GM12878 (cell line): ENCODE results near the gene AGR3. TPM values are rescaled to one million over a fixed set of nuclear protein-coding genes. Genes with fewer than 3 reads are reported as not detected.

Experiments
- ATAC-seq: fragments of 200-7000 bp; cut with Tn5 transposase; 3 replicates; pipeline ENCODE4 v1.9.1; 2020; ENCODE audit warnings: mild to moderate bottlenecking, moderate library complexity
- BruUV-seq: library from RNA; stranded (reverse); fragments of 400-500 nt; replicated peaks from 2 replicates; lab custom pipeline; 2021; lab: Mats Ljungman, UMichigan
- CTCF ChIA-PET: fragments of 300-600 bp; sonication (Branson Sonifier 250); formaldehyde crosslinking; extraction: SDS; loops from one replicate; lab custom pipeline; 2021; ENCODE audit warnings: inconsistent platforms; lab: Yijun Ruan, JAX
- POLR2A ChIA-PET: fragments of 350-600 bp; formaldehyde crosslinking; extraction: SDS; loops from one replicate; lab custom pipeline; 2021; ENCODE audit warnings: inconsistent platforms; lab: Charles Lee
- RAD21 ChIA-PET: fragments of 300-600 bp; sonication (Branson Sonifier 250); formaldehyde crosslinking; loops from one replicate; lab custom pipeline; 2023; ENCODE audit warnings: antibody characterized with exemption; ENCODE audit not compliant: unreplicated experiment; lab: Charles Lee
- SMC1A ChIA-PET: fragments of 300-600 bp; sonication (Branson Sonifier 250); formaldehyde crosslinking; loops from one replicate; lab custom pipeline; 2023; ENCODE audit not compliant: unreplicated experiment, uncharacterized antibody; lab: Charles Lee
- DNase-seq: peaks from one replicate; pipeline ENCODE4 v3.0.0-alpha.2; 2011; ENCODE audit warnings: low read depth, low spot score
- FAIRE-seq: peaks from 3 replicates; lab custom pipeline; 2011; peaks lifted over from hg19 to GRCh38; lab: Jason Lieb, UNC
- H2AFZ ChIP-seq: 2 replicates; pipeline ENCODE4 v1.6.0; 2011; ENCODE audit warnings: low read depth, low read length, control low read depth; ENCODE audit not compliant: control insufficient read depth
- H3K27ac ChIP-seq: 2 replicates; pipeline ENCODE4 v1.5.1; 2011; ENCODE audit warnings: control low read depth; ENCODE audit not compliant: control insufficient read depth, insufficient read depth
- H3K27me3 ChIP-seq, 2 experiments: replicated peaks in 1 of 2; 2 replicates each; pipeline versions ENCODE4 v1.6.0 to v1.6.1; 2011; ENCODE audit warnings: low read length in 1 of 2; ENCODE audit not compliant: control insufficient read depth in 2 of 2, insufficient read depth in 2 of 2
- H3K36me3 ChIP-seq, 2 experiments: 2 replicates each; pipeline ENCODE4 v1.5.1; 2011; ENCODE audit warnings: low read length in 1 of 2; ENCODE audit not compliant: control insufficient read depth in 2 of 2, insufficient read depth in 2 of 2
- H3K4me1 ChIP-seq: 2 replicates; pipeline ENCODE4 v1.6.1; 2011; ENCODE audit warnings: mild to moderate bottlenecking, low read length, moderate library complexity, mixed read lengths; ENCODE audit not compliant: control insufficient read depth, insufficient read depth
- H3K4me2 ChIP-seq: 2 replicates; pipeline ENCODE4 v1.6.0; 2011; ENCODE audit warnings: control low read depth; ENCODE audit not compliant: control insufficient read depth, insufficient read depth
- H3K4me3 ChIP-seq: fragments of 200-600 bp; sonication (generic); 2 replicates; pipeline ENCODE4 v1.5.1; 2016
- H3K79me2 ChIP-seq: 2 replicates; pipeline ENCODE4 v1.6.0; 2011; ENCODE audit warnings: low read length; ENCODE audit not compliant: control insufficient read depth, insufficient read depth
- H3K9ac ChIP-seq: 2 replicates; pipeline ENCODE4 v1.8.0; 2011; ENCODE audit warnings: low read length, control low read depth, mixed read lengths; ENCODE audit not compliant: control insufficient read depth, insufficient read depth
- H3K9me3 ChIP-seq: replicated peaks from 3 replicates; pipeline ENCODE4 v1.5.1; 2011; ENCODE audit warnings: mild to moderate bottlenecking, low read length; ENCODE audit not compliant: control insufficient read depth, insufficient read depth
- H4K20me1 ChIP-seq: 2 replicates; pipeline ENCODE4 v1.6.0; 2011; ENCODE audit not compliant: control insufficient read depth, insufficient read depth
- BMI1 ChIP-seq: fragments of 450-650 bp; IDR thresholded peaks from 2 replicates; pipeline ENCODE4 v1.6.1; 2016; ENCODE audit warnings: mild to moderate bottlenecking, moderate library complexity, borderline replicate concordance
- CTCF ChIP-seq, 3 experiments: IDR thresholded peaks in 2 of 3; conservative IDR thresholded peaks in 1 of 3; 2 replicates each; pipeline ENCODE4 v1.5.1; 2011; ENCODE audit warnings: low read depth in 3 of 3, low read length in 3 of 3, mild to moderate bottlenecking in 3 of 3, control low read depth in 2 of 3, moderate library complexity in 2 of 3, inconsistent platforms in 1 of 3, mixed read lengths in 1 of 3; ENCODE audit not compliant: control insufficient read depth in 2 of 3, insufficient read depth in 1 of 3; ENCODE audit errors: extremely low read depth in 1 of 3
- IRF4 ChIP-seq: IDR thresholded peaks from 2 replicates; pipeline ENCODE4 v1.6.1; 2011; ENCODE audit warnings: low read depth, low read length
- MYC ChIP-seq: IDR thresholded peaks from 2 replicates; pipeline ENCODE4 v1.6.1; 2011; ENCODE audit warnings: mild to moderate bottlenecking, low read length, moderate library complexity, inconsistent platforms; ENCODE audit not compliant: insufficient read depth, insufficient replicate concordance, insufficient read length, severe bottlenecking
- POLR2AphosphoS2 ChIP-seq: IDR thresholded peaks from 2 replicates; pipeline ENCODE4 v1.6.1; 2011; ENCODE audit warnings: low read depth, mild to moderate bottlenecking, low read length, improper control_type of control experiment, moderate library complexity
- WGBS: methylation state at CpG from one replicate; pipeline ENCODE4 v1.1.6; 2016; ENCODE audit warnings: low lambda C conversion rate; ENCODE audit not compliant: insufficient replicate concordance, insufficient coverage; ENCODE audit errors: missing lambda C conversion rate; 5-methylcytosine and 5-hydroxymethylcytosine counted together
- in situ Hi-C: fragments of 300-500 bp; cut with MboI; formaldehyde crosslinking; loops from 9 replicates; pipeline ENCODE4 v1.14.3; 2018; ENCODE audit warnings: mixed read lengths
- intact Hi-C: fragments of 100-400 bp; cut with micrococcal nuclease; formaldehyde crosslinking; loops from one replicate; pipeline ENCODE4 v1.14.2; 2022; ENCODE audit not compliant: unreplicated experiment
- polyA plus RNA-seq, 11 experiments: library from polyadenylated mRNA; depleted of rRNA in 4 of 11; unstranded in 6 of 11; stranded (reverse) in 5 of 11; fragments of >200 nt; fragmentation: Nextera tagmentation in 4 of 11; fragmentation: Illumina TruSeq in 1 of 11; extraction: Ambion mirVana in 4 of 11; extraction: Trizol in 1 of 11; gene quantifications; 1 replicate in 1 of 11; 2 replicates in 10 of 11; pipeline versions ENCODE4 v1.2.1 to v1.2.3, GENCODE V29; 2011 to 2016; ENCODE audit warnings: inconsistent platforms in 2 of 11, missing spikeins in 2 of 11, low read depth in 1 of 11
- total RNA-seq, 4 experiments: library from RNA; depleted of rRNA in 3 of 4; stranded (reverse); fragments of >200 nt in 3 of 4; fragmentation: Illumina TruSeq in 1 of 4; extraction: Trizol in 1 of 4; gene quantifications; 2 replicates each; pipeline versions ENCODE4 v1.2.1 to v1.2.3, GENCODE V29; 2013 to 2021
- TF ChIP-seq, protein P1 (sequence below): fragments of 150-350 bp; IDR thresholded peaks from 2 replicates; pipeline ENCODE4 v1.6.1; 2016; ENCODE audit warnings: low read depth, low read length
- TF ChIP-seq, protein P2 (sequence below): fragments of 450-650 bp; IDR thresholded peaks from 2 replicates; pipeline ENCODE4 v1.6.1; 2016; ENCODE audit warnings: mild to moderate bottlenecking

Gene AGR3
- total and polyA plus RNA-seq, 10 of the 15 experiments (the other 5 are each of a cell fraction or from before 2014, with no cell fraction given): not detected

DNA sequence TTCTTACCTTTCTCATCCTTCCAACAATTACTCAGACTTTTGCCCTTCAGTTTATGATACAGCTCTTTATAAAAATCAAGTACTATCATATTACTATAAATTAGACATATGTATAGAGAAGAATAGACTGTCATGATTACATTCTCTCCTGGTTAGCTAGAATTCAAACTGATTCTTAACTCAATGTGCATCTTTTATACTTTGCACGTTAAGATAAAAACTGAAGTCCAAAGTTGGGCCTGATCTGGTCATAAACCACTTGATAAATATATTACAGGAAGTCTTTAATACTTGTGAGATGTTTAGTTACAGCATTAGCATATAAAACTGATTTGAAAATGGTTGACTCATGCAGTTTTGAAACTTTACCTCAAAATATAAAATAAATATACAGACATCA, 2.6 kb downstream of the AGR3 start:
- SMC1A ChIA-PET: no interaction called here
- WGBS: 45% methylated on average over 1 of the region's 1 CpG

More for the DNA sequence above, 2.6 kb downstream of the AGR3 start:
- H3K4me1 ChIP-seq: no peaks in the 10 kb centered on the region
- CTCF ChIA-PET: interaction anchor here (1.0 kb wide), 1 partner anchor 10 kb away, joined by 3 read pairs; no protein-coding TSS in a partner anchor
- H4K20me1 ChIP-seq: no peaks in the 10 kb centered on the region
- ATAC-seq (no peak), FAIRE-seq (no peak), DNase-seq (no peak)
- no peak overlapping the region for H3K9ac ChIP-seq
- no peaks in the 10 kb centered on the region for H3K79me2 ChIP-seq
- RAD21 ChIA-PET: no interaction called here
- H3K4me3 ChIP-seq: no peak overlapping the region
- no peak overlapping the region for H3K27ac ChIP-seq
- in situ Hi-C loops: no loop called here
- H3K36me3 ChIP-seq: no peaks in the 10 kb centered on the region
- H3K27me3 ChIP-seq: no peaks in the 10 kb centered on the region
- no TSS peak for BruUV-seq
- no peak for TF ChIP-seq POLR2AphosphoS2
- no peak for TF ChIP-seq CTCF (IDR thresholded peaks at IDR 0.05 in 2 of 3, conservative IDR thresholded peaks at IDR 0.05 in 1 of 3; ENCODE audit: control insufficient read depth in 2 of 3, extremely low read depth in 1 of 3, insufficient read depth in 1 of 3, low read depth in 3 of 3, low read length in 3 of 3)
- TF ChIP-seq, protein P1, sequence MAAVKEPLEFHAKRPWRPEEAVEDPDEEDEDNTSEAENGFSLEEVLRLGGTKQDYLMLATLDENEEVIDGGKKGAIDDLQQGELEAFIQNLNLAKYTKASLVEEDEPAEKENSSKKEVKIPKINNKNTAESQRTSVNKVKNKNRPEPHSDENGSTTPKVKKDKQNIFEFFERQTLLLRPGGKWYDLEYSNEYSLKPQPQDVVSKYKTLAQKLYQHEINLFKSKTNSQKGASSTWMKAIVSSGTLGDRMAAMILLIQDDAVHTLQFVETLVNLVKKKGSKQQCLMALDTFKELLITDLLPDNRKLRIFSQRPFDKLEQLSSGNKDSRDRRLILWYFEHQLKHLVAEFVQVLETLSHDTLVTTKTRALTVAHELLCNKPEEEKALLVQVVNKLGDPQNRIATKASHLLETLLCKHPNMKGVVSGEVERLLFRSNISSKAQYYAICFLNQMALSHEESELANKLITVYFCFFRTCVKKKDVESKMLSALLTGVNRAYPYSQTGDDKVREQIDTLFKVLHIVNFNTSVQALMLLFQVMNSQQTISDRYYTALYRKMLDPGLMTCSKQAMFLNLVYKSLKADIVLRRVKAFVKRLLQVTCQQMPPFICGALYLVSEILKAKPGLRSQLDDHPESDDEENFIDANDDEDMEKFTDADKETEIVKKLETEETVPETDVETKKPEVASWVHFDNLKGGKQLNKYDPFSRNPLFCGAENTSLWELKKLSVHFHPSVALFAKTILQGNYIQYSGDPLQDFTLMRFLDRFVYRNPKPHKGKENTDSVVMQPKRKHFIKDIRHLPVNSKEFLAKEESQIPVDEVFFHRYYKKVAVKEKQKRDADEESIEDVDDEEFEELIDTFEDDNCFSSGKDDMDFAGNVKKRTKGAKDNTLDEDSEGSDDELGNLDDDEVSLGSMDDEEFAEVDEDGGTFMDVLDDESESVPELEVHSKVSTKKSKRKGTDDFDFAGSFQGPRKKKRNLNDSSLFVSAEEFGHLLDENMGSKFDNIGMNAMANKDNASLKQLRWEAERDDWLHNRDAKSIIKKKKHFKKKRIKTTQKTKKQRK: no peak
- TF ChIP-seq, protein P2, sequence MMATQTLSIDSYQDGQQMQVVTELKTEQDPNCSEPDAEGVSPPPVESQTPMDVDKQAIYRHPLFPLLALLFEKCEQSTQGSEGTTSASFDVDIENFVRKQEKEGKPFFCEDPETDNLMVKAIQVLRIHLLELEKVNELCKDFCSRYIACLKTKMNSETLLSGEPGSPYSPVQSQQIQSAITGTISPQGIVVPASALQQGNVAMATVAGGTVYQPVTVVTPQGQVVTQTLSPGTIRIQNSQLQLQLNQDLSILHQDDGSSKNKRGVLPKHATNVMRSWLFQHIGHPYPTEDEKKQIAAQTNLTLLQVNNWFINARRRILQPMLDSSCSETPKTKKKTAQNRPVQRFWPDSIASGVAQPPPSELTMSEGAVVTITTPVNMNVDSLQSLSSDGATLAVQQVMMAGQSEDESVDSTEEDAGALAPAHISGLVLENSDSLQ: no peak
- no peak for TF ChIP-seq BMI1
- no peak for TF ChIP-seq MYC
- TF ChIP-seq IRF4: no peak
- H2AFZ ChIP-seq: no peak overlapping the region
- POLR2A ChIA-PET: no interaction called here
- H3K9me3 ChIP-seq: no peaks in the 10 kb centered on the region
- H3K4me2 ChIP-seq: no peak overlapping the region
- intact Hi-C loops: no loop called here
